GM21717 (cell line): Measurements from ENCODE around the gene PROX2.
A peak's percentile ranks its signal among the peaks of the same experiment; 100 is the strongest.

ENCODE experiments used
- ATAC-seq: cut with Tn5 transposase; IDR thresholded peaks from one replicate; pipeline ENCODE4 v1.9.1; 2021; ENCODE audit warnings: mild to moderate bottlenecking, moderate library complexity; ENCODE audit not compliant: unreplicated experiment

PROX2 gene

DNA sequence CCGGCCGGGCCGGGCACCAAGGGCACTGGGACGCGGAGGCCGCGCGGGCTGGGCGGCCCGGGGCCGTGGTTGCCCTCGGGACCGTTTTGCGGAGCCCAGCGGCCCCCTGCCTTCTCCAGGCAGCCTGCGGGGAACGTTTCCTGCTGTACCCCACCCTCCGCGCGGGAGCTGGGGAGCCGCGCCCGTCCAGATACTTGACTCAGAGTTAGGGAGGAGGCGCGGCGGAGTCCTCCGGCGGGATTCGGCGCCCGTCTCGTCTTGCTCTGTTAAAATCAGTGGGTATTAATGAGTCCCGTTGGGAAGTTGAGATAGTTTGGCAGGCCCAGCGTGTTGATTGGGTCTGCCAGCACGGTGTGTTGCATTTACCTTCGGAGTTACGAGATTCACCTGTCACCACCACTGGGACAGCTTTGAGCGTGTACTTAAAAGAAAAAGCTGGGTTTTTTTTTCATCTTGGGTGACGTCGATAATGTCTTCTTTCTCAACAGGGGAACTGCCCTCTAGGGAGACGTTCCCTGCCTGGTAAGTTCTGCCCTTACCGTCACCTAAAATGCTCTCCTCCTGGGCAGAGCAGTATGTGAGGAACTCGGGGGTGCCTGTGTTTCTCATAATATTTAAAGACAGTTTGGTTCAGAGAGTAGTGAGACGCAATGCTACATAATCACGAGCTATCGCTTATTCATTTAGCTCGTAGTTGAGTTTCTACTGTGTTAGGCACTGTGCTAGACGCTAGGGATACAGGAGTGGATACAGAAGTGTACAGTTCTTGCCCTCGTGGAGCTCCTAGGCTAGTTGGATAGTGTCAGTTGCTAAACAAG is 6.4 kb upstream of the PROX2 start:
- ATAC-seq = peak; percentile 38

DNA sequence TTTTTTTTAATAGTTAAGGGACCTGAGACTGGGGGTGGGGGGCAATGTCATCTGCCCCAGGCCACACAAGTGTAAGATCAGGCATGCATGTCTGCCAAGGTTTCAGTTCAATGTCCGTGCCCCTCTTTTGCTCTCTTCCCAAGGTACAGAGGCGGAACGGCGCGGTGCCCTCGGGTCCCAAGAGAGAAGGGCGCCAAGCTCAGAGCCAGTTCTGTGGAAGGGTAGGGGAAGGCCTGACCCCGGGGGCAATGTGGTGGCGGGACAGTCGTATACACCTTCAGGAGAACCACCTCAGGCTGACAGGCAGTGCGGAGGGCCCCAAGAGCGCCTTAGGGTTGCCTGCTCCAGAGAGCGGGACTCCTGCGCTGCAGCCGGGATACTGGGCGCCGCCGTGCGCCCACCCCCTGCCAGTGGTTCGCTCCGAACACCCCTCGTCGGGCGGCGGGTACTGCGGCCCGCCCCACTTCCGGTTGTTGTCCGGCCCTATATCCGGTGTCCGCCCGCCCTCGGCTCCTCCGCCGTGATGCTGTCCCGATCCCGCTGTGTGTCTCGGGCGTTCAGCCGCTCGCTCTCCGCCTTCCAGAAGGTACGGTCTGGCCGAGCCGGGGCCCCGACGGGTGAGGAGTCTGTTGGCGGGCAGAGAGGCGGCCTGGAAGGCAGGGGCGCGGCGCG is 5.6 kb upstream of the PROX2 start, which contains the start of gene DLST:
Gene DLST, plus strand, starts transcription at position 486 of the 672 bp plus-strand sequence. Its CDS starts 38 bp downstream, at position 524.
- peak; percentile 87 for ATAC-seq

DNA sequence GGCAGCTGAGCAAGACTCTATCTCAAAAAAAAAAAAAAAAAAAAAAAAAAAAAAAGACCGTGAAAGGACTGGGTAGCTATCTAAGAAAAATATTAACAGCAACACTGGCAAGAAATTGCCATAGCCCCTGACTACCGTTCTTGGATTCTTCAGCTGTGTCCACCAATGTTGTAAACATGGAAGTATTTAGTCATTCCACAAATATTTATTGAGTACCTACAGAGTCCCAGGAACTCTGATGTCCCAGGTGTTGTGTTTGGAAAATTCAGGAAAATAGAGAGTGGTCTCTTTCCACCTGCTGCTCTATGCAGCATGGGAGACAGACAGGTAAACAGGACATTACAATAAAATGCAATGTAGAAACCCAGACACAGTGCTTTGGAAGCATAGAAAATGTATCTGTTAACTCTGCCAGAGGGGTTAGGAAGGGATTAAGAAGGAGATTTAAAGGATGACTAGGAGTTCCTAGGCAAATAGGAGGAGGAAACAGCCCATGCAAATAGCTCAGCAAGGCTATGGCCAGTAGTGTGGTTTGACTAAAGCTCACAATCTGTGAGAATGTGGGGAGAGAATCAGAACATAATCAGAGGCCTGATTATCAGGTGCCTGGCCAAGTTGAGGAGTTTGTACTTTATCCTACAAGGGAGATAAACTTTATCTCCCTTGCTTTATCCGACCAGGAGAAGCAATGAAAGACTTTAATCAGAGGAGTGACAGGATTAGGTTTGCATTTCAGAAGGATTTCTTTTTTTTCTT is 3.7 kb upstream of the PROX2 start:
- no peak for ATAC-seq

DNA sequence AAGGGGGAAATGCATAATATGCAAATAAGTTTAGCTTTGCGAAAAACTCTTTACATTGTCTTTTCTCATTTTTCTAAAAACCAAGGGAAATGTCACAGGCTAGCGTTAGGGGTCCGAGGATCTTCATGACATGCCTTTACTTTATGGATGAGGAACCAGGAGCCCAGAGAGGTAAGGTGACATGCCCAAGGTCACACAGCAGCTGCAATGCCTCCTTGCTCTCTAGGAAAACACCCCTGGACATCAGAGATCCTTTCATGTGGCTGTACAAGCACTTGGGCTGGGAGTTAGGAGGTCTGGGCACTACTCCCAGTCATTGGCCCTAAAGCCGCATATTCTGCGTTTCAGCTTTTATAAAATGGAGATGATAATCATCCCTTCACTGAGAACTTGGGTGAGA is 741 bp downstream of the PROX2 start:
- no peak for ATAC-seq

DNA sequence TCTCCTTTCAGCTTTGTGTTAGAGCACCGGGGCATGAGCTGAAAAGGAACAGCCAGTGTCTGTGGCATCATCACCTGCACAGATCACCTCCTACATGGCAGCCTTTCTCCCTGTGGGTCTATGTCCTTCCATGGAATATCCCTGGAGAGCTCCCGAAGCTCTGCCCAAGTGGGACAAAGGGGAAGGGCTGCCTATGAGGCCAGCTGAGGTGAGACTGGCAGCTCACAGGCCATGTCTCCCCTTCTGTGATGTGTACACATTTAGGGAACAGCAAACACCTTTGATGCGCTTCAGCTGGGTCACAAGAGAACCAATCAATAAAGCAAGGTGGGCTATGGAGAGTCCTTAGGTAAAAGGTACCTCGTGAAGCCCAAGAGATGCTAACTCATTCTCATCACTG is 4.1 kb downstream of the PROX2 start:
- ATAC-seq = no peak

DNA sequence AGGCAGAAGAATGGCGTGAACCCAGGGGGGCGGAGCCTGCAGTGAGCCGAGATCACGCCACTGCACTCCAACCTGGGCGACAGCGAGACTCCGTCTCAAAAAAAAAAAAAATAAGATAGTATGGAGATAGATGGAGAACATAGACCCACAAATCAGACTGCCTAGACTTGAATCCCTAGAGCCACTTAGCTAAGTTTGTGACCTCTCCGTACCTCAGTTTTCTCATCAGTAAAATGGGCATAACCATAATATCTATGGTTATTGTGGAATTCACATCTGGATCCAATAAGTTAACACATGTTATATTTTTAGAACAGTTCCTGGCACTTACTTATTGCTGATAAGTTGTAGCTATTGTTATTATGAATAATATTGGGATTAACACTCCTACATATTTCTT is 7.2 kb downstream of the PROX2 start:
- ATAC-seq = no peak

DNA sequence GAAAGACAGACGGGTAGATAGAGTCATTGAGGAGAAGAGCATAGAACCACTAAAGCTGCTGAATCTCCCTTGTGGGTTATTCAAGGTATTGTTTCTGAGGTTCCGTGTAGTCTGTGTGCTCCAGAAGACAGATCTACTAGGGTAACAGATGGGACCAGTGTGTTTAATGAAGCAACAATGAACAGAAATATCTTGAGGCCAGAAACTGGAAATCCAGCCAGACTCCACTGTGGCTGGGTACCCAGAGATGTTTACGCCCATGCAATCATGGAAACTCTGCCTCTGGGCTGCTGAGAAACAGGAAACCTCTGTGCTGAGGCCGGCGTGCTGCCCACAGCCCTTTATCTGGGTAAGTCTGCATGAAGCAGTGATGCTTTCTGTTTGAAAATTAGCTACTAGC is 8.3 kb downstream of the PROX2 start:
- ATAC-seq = no peak

DNA sequence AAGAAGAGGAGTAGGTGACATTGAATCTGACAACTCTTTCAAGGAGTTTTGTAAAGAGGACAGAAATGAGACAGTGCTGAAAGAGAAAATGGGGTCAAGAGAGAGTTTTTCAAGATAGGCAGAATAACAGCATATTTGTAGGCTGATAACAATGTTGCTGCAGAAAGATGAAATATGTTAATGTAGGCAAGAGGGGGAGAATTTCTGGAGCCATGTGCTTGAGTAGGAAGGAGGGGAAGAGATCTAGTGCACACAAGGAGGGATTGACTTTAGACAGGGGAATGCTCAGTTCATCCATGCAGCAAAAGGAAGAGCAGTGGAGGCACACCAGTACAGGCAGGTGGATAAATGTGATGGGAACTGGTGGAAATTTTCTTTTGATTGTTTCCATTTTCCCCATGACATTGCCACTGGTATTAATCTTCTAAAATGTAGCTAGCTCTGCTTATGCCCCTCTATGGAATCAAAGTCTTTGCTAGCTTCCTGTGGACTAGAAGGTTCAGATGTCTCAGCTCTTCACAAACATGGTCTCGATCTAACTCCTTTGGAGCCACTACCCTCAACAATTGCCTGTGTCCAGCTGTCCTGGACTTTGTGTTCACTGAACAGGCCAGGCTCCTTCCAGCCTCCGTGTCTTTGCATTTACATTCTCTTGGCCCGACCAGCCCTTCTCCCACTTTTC is 9.1 kb downstream of the PROX2 start:
- no peak for ATAC-seq

DNA sequence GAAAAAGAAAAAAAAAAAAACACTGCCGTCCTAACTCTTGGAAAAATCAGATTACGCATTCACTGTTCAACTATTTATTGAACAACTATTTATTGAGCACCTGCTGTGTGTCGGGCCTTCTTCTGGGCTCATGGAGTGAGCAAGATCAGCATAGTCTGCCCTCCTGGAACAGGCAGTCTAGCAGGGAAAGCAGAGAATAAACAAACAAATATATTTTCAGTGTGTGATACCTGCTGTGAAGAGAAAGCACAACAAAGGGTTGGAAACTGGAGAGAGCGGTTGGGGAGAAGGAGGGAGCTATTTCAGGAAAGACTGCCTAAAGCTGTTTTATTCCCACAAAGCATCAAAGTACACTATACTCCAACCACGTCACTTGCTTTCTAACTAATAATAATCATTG is 10.8 kb downstream of the PROX2 start:
- no peak for ATAC-seq

DNA sequence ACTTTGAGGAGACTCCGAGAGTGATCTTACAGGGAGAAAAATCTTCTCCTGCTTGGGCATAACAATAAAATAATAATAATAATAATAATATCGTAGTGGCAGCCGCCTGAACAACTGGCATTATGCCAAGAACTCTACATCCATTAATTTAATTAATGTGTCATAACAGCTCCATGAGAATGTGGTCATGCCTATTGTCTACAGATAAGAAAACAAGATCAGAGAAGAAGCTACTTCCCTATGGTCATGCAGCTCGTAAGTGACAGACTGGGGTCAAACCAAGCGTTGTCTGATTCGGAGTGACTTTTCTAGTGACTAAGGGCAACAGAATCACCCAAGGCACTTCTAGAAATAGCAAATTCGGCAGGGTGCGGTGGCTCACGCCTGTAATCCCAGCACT is 11.7 kb downstream of the PROX2 start:
- no peak for ATAC-seq

DNA sequence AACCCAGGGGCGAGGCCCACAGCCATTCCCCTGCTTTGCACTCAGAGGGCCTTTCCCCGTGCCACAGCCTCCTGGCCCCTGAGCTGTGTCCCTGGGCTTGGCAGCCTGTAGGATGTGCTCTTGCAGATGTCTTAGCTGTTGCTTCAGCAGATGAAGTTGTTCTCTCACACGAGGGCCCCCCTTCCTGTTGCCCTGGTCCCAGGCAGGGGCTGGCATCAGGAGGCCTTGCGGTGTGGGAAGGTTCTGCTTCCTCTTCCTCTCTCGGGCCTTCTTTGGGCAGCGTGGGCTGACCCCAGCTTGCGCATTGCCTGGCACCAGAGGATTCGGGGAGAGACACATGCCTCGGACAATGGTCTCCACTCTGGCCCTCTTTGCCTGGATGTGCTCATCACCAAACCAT is 12.7 kb downstream of the PROX2 start:
- ATAC-seq = no peak

DNA sequence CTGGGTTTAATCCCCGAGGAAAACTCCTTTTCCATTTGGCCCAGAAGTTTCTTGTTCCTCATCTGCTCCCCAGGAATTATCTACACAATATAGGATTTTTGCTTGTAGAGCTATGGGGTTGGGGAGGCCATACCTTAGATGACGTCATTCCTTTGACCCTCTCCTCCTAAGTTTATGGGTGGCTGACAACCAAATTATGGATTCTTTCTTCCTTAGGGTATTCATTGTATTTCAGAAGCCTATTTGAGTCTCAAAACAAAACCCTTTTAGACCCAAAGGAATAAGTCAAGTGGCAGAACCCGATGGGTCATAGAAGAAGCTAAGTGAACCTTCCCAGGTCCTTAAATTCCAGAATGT is 14.2 kb downstream of the PROX2 start:
- no peak for ATAC-seq

DNA sequence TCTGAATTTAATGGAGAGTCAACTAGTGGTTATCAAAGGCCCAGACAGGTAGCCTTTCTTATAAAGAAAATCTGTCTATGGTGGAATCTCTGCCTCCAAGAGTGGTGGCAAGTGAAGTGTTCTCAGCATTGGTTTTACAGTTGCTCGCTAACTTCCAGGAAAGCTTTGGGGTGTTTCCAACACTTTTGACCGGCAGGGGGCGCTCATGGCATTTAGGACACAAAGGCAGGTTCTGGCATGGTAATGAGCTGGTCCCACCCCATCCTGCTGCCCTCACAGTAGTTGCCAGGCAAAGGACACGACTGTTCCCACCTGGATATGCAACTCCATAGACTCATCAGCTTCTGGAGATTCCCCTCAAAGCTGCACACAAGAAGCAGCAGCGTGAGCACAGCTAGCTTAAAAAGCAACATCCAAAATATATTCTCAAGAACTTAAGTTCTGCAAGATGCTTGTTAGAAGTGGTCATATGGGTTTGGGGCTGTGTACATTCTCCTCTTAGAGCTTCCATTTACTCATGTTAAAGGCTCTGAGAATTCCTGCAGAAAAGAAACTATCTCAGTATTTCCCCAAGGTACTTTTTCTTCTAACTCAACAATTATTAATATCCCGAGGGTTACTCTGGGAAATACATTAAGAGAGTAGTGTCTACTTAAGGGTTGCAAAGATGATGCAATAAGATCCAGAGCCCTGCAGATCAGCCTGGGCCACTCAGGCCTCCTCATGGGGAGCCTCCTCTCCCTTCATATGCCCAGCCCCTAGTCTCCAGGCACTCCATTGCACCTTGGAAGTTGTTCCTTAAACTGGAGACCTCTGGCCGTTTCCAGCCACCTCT is 14.8 kb downstream of the PROX2 start:
- ATAC-seq = no peak

DNA sequence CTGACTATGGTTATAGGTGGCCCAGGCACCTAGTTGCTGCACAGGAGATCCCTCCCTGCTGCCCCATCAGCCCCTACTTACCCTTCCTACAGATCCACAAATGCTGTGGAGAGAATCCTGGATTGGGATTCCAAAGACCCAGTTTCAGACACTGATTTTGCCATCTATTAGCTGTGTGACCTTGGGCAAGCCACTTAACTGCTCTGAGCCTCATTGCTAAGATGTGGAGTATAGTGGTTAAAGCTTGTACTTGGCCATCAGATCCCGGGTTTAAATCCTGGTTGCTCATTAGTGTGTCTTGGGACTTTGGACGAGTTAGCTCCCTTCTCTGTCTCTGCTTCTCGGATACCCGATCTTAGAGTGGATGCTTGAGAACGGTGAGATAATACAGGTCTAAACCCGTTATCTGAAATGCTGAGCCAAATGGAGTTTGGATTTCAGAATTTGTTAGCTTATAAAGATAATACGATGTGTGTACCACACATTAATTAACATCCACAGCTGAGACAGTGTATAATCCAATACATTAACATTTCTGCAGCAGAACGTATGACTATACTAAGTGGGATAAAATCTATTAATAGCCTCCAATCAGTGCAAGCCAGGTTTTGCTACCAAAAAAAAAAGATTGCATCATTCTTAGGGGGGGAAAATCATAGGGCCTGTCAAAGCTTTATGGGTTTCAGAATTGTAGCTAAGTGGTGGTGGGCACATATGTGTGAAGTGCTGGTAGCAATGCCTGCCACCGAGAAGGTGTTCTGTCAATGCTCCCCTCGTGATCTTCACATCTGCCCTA is 16.0 kb downstream of the PROX2 start:
- no peak for ATAC-seq

DNA sequence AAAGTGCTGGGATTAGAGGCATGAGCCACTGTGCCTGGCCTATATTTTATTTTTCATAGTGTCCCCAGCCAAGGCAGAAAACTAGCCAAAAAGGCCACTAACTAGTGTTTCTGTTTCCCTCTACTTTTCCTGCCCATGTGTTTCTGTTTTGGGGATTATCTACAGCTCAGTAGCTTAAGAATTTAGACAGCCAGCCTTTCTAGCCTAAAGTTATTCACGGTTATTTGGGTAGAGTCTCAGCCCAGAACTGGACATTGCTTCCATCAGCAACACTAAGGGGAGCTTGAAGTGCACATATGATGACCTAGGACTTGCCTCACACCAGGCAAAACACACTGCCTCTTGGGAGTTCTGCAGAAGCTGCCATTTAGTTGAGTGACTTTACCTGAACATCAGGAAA is 17.9 kb downstream of the PROX2 start:
- ATAC-seq = no peak

DNA sequence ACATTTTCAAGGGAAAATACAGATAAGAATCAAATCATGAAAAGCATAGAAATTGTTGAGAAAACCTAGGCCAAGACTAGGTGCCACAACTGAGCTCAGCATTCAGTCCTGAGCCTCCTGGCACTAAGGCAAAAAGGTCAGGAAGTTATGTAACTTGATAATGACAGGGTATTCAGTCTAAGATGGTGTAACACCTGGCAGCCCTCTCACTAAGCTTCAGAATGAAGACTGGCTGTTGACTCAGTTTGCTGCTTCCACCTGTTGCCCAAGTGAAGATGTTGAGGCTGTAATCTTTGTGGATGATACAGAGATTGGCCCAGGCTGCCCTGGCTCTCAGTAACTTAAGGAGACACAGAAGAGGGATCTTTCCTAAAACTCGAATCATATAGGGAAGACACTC is 19.6 kb downstream of the PROX2 start:
- no peak for ATAC-seq

DNA sequence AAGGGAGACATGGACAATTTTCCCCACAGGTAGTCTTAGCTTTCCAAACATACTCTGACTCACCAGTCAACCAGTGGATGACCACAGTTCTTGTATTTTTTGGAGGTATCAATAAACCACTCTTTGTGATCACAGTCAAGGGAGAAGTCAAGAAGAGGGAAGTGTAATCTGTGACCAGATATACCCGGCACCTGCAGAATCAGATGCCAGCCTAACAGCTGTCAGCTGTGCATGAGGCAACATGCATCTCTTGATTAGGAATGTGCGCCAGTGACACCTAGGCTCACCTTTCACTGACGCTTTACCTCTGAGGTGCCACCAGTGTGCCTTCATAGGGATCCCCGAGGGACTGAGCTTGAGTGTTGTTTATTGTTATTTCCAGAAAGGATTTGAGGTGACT is 20.0 kb downstream of the PROX2 start:
- ATAC-seq = no peak

DNA sequence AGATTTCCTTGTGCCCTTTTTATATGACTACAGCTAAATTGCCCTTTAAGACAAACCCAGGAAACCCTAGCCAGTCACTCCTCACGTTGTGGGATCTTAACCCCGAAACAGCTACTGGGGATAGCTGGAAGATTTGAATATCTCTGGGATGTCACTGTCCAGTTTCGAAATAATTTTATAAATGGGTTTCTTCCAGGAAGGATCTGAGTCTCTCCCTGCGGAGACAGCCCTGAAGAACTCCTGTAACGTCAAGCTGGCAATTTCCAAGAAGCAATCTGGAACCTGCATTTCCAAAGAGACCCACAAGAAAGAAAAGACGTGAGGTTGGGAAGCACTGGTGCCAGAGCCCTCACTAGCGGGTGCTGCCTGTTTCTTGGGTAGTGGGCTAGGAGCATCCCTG is 20.9 kb downstream of the PROX2 start:
- ATAC-seq = no peak

DNA sequence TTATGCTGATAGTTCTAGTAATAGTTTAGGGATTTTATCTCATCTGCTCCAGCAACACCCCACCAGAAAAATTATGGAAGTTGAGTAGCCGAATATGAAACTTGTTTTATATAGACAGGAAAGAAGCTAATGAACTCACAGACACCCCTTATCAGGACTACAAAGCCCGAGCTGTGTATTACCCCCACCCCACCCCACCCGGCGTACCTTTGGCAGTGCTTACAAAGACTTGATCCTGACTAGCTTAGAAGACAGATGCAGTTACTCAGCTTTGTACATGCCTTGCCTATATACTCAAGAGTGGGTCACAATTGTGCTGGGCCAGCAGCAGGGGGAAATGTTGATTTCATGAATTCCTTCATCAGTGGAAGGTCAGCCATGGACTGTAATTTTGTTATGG is 22.4 kb downstream of the PROX2 start:
- ATAC-seq = no peak
